HG03064 (cell line): Measurements from ENCODE around the gene JAML.
"Not testable (repeated sequence)": the region's sequence is repeated elsewhere in the genome, so short reads cannot be mapped to it uniquely, and the experiment has no call there.

Experiments used
- ATAC-seq: cut with Tn5 transposase; IDR thresholded peaks from one replicate; pipeline ENCODE4 v1.9.1; 2021; ENCODE audit warnings: low read depth; ENCODE audit not compliant: unreplicated experiment

The JAML gene

DNA sequence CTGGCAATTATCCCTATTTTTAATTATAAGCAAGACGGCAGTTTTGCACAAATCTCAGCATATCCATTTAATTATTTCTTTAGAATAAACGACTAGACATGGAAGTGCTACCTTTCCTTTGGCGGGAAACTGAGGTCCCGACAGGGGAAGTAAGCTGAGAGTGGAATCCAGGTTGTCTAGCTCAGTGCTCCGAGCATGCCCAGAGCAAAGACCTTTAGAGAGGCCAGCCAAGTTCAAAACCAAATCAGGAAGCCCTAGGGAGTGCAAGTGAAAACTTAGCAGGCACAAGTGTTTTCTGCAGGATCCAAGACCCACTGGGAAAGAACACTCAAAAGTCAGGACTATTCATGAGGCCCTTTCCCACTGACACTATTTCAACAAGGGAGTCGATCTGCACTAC is 25.7 kb downstream of the JAML start:
- no peak for ATAC-seq

- ATAC-seq = no peak
These were observed 26.4 kb downstream of the JAML start for GRCh38 chr11:118198370-118198769.

DNA sequence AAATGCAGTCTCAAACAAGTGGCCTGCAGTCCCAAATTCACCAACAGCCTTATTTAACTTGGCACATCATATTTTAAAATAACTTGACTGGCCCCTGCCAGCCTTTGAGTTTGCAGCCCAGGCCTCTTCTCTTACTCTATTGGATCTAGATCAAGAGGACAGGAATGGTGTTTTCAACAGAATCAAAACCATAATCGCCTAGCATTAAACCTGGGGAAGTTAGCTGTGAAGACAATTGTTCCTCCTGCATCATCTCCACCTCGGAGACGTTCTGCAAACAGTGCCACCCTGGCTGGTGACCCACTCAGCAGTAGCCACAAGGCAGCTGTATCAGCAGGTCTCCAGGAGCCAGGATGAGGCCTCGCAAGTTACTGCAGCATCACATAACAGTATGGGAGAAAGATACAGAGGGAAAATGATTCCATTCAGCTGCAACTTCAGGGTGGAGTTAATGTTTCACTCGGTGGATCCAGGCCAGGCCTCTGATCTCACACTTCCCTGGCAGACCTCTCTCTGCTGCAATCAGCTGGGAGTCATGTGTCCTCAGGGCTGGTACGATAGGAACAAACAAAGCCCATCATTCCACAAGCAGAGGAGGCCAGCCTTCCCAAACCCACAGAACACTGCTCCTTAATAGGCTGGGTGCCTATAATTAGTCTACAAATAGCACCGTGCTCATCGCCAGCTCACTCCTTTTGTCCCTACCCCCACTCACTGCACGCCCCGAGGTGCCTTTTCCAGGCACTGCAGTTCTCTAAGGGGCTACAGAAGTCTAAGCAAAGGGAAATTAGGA is 29.8 kb downstream of the JAML start:
- no peak for ATAC-seq

- no peak for ATAC-seq
These were observed 30.8 kb downstream of the JAML start for GRCh38 chr11:118193910-118194566.

DNA sequence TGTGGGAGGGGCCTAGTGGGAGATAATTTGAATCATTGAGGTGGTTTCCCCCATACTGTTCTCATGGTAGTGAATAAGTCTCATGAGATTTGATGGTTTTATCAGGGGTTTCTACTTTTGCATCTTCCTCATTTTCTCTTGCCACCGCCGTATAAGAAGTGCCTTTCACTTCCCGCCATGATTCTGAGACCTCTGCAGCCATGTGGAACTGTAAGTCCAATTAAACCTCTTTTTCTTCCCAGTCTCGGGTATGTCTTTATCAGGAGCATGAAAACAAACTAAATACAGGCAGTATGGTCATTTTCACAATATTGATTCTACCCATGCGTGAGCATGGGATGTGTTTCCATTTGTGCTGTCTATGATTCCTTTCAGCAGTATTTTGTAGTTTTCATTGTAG is 32.0 kb downstream of the JAML start:
- ATAC-seq = not testable (repeated sequence)

- ATAC-seq = not testable (repeated sequence)
These were observed 33.8 kb downstream of the JAML start for GRCh38 chr11:118190942-118191506.

GRCh38 chr11:118186346-118187107 is 38.3 kb downstream of the JAML start:
- ATAC-seq = no peak

DNA sequence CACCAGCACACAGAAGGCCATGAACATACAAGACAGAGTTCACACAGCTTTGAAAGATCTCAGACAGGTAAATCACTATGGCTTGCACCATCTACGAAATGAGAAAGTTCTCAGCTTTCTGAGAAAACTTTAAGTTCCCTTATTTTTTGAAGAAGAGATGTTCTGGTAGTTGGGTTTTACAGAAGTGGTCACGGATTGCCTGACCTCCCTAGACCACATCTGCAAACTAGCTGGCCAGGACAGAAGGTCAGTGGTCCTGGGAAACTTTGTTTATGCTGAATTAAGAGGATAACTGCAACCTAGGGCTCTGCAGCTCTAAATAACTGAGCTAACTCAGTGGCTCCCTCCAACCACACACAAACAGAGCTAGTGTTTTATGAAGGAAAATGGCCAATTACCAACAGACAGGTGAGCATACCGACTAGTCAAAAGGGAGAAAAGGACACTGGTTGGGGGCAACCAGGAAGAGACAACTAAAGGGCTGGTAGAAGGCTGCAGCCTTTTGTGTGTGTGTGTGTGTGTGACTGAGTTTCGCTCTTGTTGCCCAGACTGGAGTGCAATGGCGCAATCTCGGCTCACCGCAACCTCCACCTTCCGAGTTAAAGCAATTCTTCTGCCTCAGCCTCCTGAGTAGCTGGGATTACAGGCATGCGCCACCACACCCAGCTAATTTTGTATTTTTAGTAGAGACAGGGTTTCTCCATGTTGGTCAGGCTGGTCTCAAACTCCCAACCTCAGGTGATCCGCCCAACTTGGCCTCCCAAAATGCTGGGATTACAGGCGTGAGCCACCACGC is 39.8 kb downstream of the JAML start:
- ATAC-seq = no peak

DNA sequence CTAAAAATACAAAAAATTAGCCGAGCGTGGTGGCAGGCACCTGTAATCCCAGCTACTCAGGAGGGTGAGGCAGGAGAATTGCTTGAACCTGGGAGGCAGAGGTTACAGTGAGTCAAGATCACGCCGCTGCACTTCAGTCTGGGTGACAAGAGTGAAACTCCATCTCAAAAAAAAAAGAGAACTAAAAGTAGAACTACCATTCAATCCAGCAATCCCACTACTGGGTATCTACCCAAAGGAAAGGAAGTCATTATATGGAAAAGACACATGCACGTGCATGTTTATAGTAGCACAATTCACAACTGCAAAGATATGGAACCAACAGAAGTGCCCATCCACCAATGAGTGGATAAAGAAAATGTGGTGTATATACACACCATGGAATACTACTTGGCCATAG is 41.1 kb downstream of the JAML start:
- not testable (repeated sequence) for ATAC-seq

- ATAC-seq = no peak
These were observed 44.5 kb downstream of the JAML start for GRCh38 chr11:118180300-118180703.

DNA sequence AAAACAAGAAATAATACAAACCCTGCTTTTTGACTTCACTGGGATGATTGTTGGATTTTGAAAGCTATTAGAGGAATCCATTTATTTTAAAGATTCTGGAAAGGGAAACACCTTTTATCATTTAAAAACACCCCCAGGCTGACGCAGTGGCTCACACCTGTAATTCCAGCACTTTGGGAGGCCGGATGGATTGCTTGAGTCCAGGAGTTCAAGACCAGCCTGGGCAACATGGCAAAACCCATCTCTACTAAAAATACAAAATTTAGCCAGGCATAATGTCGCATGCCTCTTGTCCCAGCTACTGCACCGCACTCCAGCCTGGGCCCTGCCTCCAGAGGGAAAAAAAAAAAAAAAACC is 48.1 kb downstream of the JAML start:
- ATAC-seq = no peak

GRCh38 chr11:118175993-118176777 is 48.6 kb downstream of the JAML start, which contains the start of gene SCN2B:
TSS of gene SCN2B (minus strand) at chr11:118176639. CDS start at chr11:118176431, 208 bp downstream.
- ATAC-seq = no peak

GRCh38 chr11:118175031-118175992 is 49.5 kb downstream of the JAML start:
- no peak for ATAC-seq

DNA sequence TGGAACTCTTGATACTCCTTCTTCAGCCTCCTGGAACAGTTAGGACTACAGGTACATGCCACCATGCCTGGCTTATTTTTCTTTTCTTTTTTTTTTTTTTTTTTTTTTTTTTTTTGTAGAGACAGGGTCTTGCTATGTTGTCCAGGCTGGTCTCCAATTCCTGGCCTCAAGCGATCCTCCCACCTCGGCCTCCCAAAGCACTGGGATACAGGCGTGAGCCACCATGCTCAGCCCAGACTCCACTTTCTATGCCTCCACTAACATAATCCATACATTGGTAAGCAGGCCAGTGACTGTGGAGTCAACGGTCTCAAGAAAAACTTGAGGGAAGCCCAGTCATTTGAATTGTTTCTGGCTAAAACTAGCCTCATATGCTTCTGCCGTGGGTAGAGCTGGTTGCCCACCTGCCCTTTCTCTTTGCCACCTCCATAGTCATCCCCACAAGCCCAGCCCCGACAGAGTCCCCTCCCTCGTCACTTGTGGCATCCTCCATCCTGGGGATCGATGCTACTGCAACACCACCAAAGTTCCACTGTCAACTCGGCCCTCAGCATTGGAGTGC is 50.7 kb downstream of the JAML start:
- ATAC-seq = no peak

DNA sequence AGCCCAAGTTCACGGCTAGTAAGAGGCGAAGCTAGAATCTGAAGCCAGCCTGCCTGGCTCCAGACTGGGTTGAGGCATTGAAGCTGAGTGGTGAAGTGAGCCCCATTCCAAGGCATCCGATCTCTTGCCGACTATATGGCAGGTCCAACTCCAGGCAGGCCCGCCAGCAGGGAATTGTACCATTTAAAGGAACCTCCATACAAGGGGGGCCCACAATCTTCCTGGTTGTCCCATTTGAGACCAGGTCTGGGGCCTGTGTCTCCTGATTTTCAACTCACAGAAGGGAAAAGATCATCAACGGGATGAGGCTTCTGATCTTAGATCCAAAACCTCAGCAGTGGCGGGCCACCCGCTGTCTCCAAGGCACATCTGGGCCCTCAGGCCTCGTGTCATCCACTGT is 52.5 kb downstream of the JAML start:
- ATAC-seq = no peak

- no peak for ATAC-seq
These were observed 53.3 kb downstream of the JAML start for GRCh38 chr11:118171269-118172062.

- no peak for ATAC-seq
These were observed 53.9 kb downstream of the JAML start for GRCh38 chr11:118170882-118171268.
